Epithelial cell of alveolus of lung (primary cell): ENCODE results near the gene CXorf38. TPM values are rescaled to one million over a fixed set of nuclear protein-coding genes. Genes with fewer than 3 reads are reported as not detected.

Experiments used
- total RNA-seq: library from RNA; depleted of rRNA; stranded (reverse); fragments of >200 nt; gene quantifications from 2 replicates; pipeline ENCODE4 v1.2.1, GENCODE V29; 2015

The CXorf38 gene, protein sequence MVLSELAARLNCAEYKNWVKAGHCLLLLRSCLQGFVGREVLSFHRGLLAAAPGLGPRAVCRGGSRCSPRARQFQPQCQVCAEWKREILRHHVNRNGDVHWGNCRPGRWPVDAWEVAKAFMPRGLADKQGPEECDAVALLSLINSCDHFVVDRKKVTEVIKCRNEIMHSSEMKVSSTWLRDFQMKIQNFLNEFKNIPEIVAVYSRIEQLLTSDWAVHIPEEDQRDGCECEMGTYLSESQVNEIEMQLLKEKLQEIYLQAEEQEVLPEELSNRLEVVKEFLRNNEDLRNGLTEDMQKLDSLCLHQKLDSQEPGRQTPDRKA
- total RNA-seq: 12.7 TPM in 2 replicates

DNA sequence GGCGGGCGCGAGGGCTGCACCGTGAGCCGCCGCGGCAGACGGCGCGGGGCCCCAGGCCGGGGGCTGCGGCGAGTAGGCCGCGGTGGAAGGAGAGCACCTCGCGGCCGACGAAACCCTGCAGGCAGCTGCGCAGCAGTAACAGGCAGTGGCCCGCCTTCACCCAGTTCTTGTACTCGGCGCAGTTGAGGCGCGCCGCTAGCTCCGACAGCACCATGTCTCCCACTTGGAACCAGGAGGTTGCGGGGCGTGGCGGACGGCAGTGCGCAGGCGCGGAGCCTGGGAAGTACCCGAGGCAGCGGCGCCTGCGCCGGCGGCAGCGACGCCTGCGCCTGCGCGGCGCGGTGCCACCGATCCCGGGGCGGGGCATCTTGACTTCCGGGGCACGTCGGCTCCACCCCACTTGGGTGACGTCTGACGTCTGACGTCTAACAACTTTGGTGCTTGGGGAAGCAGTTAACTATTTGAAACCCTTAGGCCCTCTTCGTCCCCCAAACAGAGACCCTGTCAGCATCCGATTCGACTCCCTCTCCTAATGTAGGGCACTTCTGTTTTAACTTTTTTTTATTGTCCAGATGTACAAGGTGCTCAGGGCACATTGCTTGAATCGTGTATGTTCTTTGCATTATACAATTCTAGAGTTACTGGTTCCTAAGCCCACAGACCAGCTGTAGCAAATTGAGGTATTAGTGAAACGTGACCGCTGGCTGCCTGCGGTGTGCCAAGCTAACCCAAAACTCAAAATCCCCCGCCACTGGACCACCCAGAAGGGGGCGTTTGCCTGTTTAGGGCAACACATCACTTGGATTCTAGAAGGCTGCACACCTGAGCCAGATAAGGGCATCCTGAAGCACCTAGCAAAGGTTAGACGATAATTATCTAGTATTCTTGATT lies at the start of gene CXorf38:
Gene CXorf38, minus strand, starts transcription at position 255 of the 891 bp plus-strand sequence. Its CDS starts 41 bp downstream, at position 214.

DNA sequence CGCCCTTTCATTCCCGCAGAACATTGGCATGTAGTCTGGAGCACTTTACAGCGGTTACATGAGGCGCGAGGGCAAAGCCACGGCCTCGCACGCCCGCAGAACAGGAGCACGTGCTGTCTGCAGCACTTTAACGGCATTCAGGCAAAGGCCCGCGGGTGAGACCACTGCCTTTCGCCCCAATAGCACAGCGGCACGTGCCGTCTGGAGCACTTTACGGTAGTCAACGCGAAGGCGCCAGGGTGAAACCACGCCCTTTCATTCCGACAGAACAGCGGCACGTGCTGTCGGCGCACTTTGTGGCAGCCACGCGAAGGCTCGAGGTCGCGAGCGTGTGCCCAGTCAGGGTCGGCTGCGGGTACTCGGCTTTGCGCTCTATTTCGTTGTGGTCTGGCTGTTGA lies 24.2 kb downstream of the CXorf38 start, which contains the start of gene MPC1L:
Gene MPC1L, plus strand, starts transcription at position 290 of the 398 bp plus-strand sequence. CDS start 138 bp downstream, outside the sequence.

DNA sequence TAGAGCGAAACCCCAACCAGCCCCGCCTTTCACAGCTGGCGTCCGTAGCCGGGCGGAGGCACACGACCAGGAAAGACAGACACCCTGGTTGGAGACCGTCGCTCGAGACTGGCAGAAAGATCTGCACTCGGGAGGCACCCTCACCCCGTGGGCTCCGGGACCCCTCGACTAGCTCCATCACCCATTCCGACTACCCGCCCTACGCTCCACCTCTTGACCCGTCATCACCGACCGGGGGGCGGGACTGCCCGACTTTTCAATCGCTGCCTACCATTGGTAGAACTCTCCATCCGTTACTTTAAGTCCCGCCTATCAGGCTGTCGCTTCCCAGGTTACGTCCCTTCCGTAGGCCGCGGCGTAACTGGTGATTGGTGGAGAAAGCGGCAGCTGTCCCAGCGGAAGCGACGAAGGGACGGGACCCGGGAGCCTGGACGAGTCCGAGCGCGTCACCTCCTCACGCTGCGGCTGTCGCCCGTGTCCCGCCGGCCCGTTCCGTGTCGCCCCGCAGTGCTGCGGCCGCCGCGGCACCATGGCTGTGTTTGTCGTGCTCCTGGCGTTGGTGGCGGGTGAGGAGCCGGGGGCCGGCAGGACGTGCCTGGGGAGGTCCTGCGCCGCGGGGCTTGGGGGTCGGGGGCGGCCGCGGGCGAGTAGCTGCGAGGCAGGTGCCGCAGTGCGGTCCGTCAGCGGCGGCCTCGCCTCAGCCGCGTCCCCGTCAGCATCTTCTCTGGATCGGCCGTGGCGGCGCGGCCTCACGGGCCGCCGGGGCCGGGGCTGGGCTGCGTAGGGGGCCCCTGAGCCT lies 66.6 kb downstream of the CXorf38 start, which contains the start of gene ATP6AP2:
Gene ATP6AP2, plus strand, starts transcription at position 434 of the 799 bp plus-strand sequence. Its CDS starts 96 bp downstream, at position 530.

Other genes with a start within 250 kb of the CXorf38 start
- 141 and 167 TPM in 2 replicates for gene ATP6AP2, start 66.6 kb downstream of the CXorf38 start, total RNA-seq
- gene MPC1L, start 24.1 kb downstream of the CXorf38 start, total RNA-seq: not detected in 2 replicates
- gene MED14, start 88.0 kb upstream of the CXorf38 start, total RNA-seq: 14.3 and 16.2 TPM in 2 replicates